CD4-positive, alpha-beta T cell treated with Interleukin-15 for 1 hour (primary cell): ENCODE results near the gene SYNE2.
"Not testable (repeated sequence)": the region's sequence is repeated elsewhere in the genome, so short reads cannot be mapped to it uniquely, and the experiment has no call there.

Experiments
- DNase-seq: peaks from one replicate; pipeline ENCODE4 v3.0.0-alpha.2; 2020

The SYNE2 gene

GRCh38 chr14:63870753-63871037 lies 17.9 kb downstream of the SYNE2 start:
- DNase-seq = not testable (repeated sequence)

- DNase-seq = no peak
Observed at GRCh38 chr14:63874223-63874622, 21.4 kb downstream of the SYNE2 start.

GRCh38 chr14:63875311-63875710 lies 22.5 kb downstream of the SYNE2 start:
- no peak for DNase-seq

- DNase-seq = no peak
Observed at GRCh38 chr14:63877550-63877939, 24.7 kb downstream of the SYNE2 start.

- DNase-seq = no peak
Observed at GRCh38 chr14:63878052-63878451, 25.2 kb downstream of the SYNE2 start.

- DNase-seq = no peak
Observed at GRCh38 chr14:63878792-63879191, 26.0 kb downstream of the SYNE2 start.

- no peak for DNase-seq
Observed at GRCh38 chr14:63881926-63882325, 29.1 kb downstream of the SYNE2 start.

- no peak for DNase-seq
Observed at GRCh38 chr14:63887899-63888298, 35.1 kb downstream of the SYNE2 start.

GRCh38 chr14:63890553-63890952 lies 37.7 kb downstream of the SYNE2 start:
- no peak for DNase-seq

GRCh38 chr14:63891148-63891975 lies 38.6 kb downstream of the SYNE2 start:
- no peak for DNase-seq

- no peak for DNase-seq
Observed at GRCh38 chr14:63892265-63892664, 39.5 kb downstream of the SYNE2 start.

- DNase-seq = no peak
Observed at GRCh38 chr14:63893701-63894458, 41.1 kb downstream of the SYNE2 start.

GRCh38 chr14:63895510-63895909 lies 42.7 kb downstream of the SYNE2 start:
- no peak for DNase-seq

GRCh38 chr14:63896278-63896720 lies 43.5 kb downstream of the SYNE2 start:
- DNase-seq = no peak

- no peak for DNase-seq
Observed at GRCh38 chr14:63897721-63898163, 44.9 kb downstream of the SYNE2 start.

GRCh38 chr14:63899953-63900352 lies 47.1 kb downstream of the SYNE2 start:
- no peak for DNase-seq

GRCh38 chr14:63901434-63902085 lies 48.8 kb downstream of the SYNE2 start:
- DNase-seq = no peak

- DNase-seq = no peak
Observed at GRCh38 chr14:63902375-63902976, 49.7 kb downstream of the SYNE2 start.

- no peak for DNase-seq
Observed at GRCh38 chr14:63904724-63905123, 51.9 kb downstream of the SYNE2 start.

- DNase-seq = no peak
Observed at GRCh38 chr14:63905370-63905769, 52.6 kb downstream of the SYNE2 start.

- DNase-seq = no peak
Observed at GRCh38 chr14:63908667-63909264, 56.0 kb downstream of the SYNE2 start.

- DNase-seq = no peak
Observed at GRCh38 chr14:63909984-63910383, 57.2 kb downstream of the SYNE2 start.
